ENCODE data around the gene MAST2. TPM values are rescaled to one million over a fixed set of nuclear protein-coding genes. Genes with fewer than 3 reads are reported as not detected.
"Not testable (repeated sequence)": the region's sequence is repeated elsewhere in the genome, so short reads cannot be mapped to it uniquely, and the experiment has no call there.

Gene MAST2
- total RNA-seq, 5 donors from 2014 or later (not counting 1 experiment from before 2014, with no cell fraction given): 7.4 to 9.7 (median 7.6) TPM

DNA sequence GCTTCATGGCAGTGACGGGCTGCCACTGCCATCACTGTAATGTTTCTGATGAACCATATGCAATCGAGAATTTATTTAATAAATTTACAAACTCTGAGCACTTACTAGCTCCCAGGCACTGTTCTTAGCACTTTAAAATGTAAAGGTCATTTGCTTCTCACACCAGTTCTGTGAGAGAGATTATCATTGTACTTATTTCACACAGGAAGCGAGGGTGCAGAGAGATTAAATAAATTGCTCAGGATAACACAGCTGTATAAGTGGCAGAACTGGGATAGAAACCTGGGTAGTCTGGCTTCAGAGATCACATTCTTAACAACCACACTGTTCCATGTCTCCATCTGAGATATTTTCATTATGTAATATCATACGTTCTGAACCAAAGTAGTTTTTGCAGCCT is 119.9 kb downstream of the MAST2 start:
- ChIA-PET POLR2A (no interaction called here), CTCF (no interaction called here)
- H3K4me1 Mint-ChIP-seq: peaks cover 0 to 3% (median 0%) of the 10 kb centered on the region in 3 donors
- no peaks in the 10 kb centered on the region for H3K9me3 ChIP-seq
- H3K36me3 Mint-ChIP-seq: peaks cover 2% of the 10 kb centered on the region
- H3K27me3 ChIP-seq (replicated peaks in 1 of 2; ENCODE audit: control insufficient read depth in 2 of 2, extremely low read depth in 1 of 2, insufficient read depth in 2 of 2, low read length in 1 of 2): no peaks in the 10 kb centered on the region
- H3K36me3 ChIP-seq (ENCODE audit: control insufficient read depth in 2 of 2, extremely low read depth in 1 of 2, insufficient read depth in 1 of 2, low read length in 1 of 2): no peaks in the 10 kb centered on the region
- no peaks in the 10 kb centered on the region for H3K9me3 Mint-ChIP-seq
- H3K27me3 Mint-ChIP-seq: no peaks in the 10 kb centered on the region
- ATAC-seq (replicated peaks in 1 of 4): no peak
- H3K27ac ChIP-seq (ENCODE audit: low read length): no peak overlapping the region
- no peak overlapping the region for H3K4me3 Mint-ChIP-seq
- DNase-seq: no peak
- 86% methylated on average over 1 of the region's 4 CpGs for WGBS (ENCODE audit: insufficient coverage)
- no peaks in the 10 kb centered on the region for H3K4me1 ChIP-seq (ENCODE audit: control insufficient read depth in 1 of 2, extremely low read depth in 1 of 2, insufficient read depth in 2 of 2, low read length in 2 of 2)
- no peak overlapping the region for H3K27ac Mint-ChIP-seq
- no peak overlapping the region for H3K4me3 ChIP-seq (ENCODE audit: control insufficient read depth in 1 of 2, extremely low read depth in 1 of 2, low read length in 1 of 2)

DNA sequence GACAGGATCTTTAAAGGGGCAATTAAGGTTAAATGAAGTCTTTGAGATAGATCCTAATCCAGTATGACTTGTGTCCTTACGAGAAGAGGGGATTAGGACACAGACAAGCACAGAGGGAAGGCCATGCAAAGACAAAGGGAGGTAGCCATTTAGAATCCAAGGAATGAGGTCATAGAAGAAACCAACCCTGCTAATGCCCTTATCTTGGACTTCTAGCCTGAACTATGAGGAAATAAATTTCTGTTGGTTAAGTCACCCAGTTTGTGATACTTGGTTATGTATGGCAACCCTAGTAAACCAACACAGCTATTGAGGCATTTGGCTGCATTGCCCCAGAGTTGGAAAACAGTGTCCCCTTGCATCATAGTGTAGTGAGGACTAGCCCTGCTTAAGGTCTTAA is 121.3 kb downstream of the MAST2 start:
- DNase-seq (no peak), ATAC-seq (replicated peaks in 1 of 4) (no peak)
- H3K9me3 ChIP-seq: no peaks in the 10 kb centered on the region
- H3K36me3 ChIP-seq (ENCODE audit: control insufficient read depth in 2 of 2, extremely low read depth in 1 of 2, insufficient read depth in 1 of 2, low read length in 1 of 2): no peaks in the 10 kb centered on the region
- no CpG with 5 or more reads among the region's 1 CpG for WGBS (ENCODE audit: insufficient coverage)
- H3K4me1 ChIP-seq (ENCODE audit: control insufficient read depth in 1 of 2, extremely low read depth in 1 of 2, insufficient read depth in 2 of 2, low read length in 2 of 2): peaks cover 0 to 3% of the 10 kb centered on the region in 2 experiments
- H3K4me3 ChIP-seq (ENCODE audit: control insufficient read depth in 1 of 2, extremely low read depth in 1 of 2, low read length in 1 of 2): no peak overlapping the region
- ChIA-PET POLR2A (no interaction called here), CTCF (no interaction called here)
- H3K27ac ChIP-seq (ENCODE audit: low read length): no peak overlapping the region
- Mint-ChIP-seq H3K27ac (no peak overlapping the region), H3K4me1 (peaks cover 0 to 12% (median 7%) of the 10 kb centered on the region in 3 donors), H3K9me3 (no peaks in the 10 kb centered on the region), H3K4me3 (no peak overlapping the region), H3K27me3 (no peaks in the 10 kb centered on the region), H3K36me3 (peaks cover 2% of the 10 kb centered on the region)
- no peaks in the 10 kb centered on the region for H3K27me3 ChIP-seq (replicated peaks in 1 of 2; ENCODE audit: control insufficient read depth in 2 of 2, extremely low read depth in 1 of 2, insufficient read depth in 2 of 2, low read length in 1 of 2)

GRCh38 chr1:45925728-45926287 is 122.4 kb downstream of the MAST2 start:
- H3K4me1 ChIP-seq (ENCODE audit: control insufficient read depth in 1 of 2, extremely low read depth in 1 of 2, insufficient read depth in 2 of 2, low read length in 2 of 2): peaks cover 0 to 3% of the 10 kb centered on the region in 2 experiments
- no peaks in the 10 kb centered on the region for H3K27me3 ChIP-seq (replicated peaks in 1 of 2; ENCODE audit: control insufficient read depth in 2 of 2, extremely low read depth in 1 of 2, insufficient read depth in 2 of 2, low read length in 1 of 2)
- Mint-ChIP-seq H3K36me3 (peaks cover 2% of the 10 kb centered on the region), H3K4me1 (peaks cover 0 to 12% (median 7%) of the 10 kb centered on the region in 3 donors), H3K9me3 (no peaks in the 10 kb centered on the region), H3K27ac (no peak overlapping the region), H3K4me3 (no peak overlapping the region), H3K27me3 (no peaks in the 10 kb centered on the region)
- H3K36me3 ChIP-seq (ENCODE audit: control insufficient read depth in 2 of 2, extremely low read depth in 1 of 2, insufficient read depth in 1 of 2, low read length in 1 of 2): no peaks in the 10 kb centered on the region
- ATAC-seq (replicated peaks in 1 of 4) (no peak), DNase-seq (no peak)
- no peaks in the 10 kb centered on the region for H3K9me3 ChIP-seq
- ChIA-PET CTCF (no interaction called here), POLR2A (no interaction called here)
- WGBS (ENCODE audit: insufficient coverage): 100% methylated on average over 1 of the region's 2 CpGs
- no peak overlapping the region for H3K27ac ChIP-seq (ENCODE audit: low read length)
- H3K4me3 ChIP-seq (ENCODE audit: control insufficient read depth in 1 of 2, extremely low read depth in 1 of 2, low read length in 1 of 2): no peak overlapping the region

GRCh38 chr1:45926330-45926729 is 122.9 kb downstream of the MAST2 start:
- CTCF ChIA-PET: no interaction called here
- Mint-ChIP-seq H3K27me3 (no peaks in the 10 kb centered on the region), H3K36me3 (peaks cover 2% of the 10 kb centered on the region), H3K4me3 (no peak overlapping the region), H3K9me3 (no peaks in the 10 kb centered on the region), H3K27ac (no peak overlapping the region), H3K4me1 (peaks cover 0 to 12% (median 7%) of the 10 kb centered on the region in 3 donors)
- no peak overlapping the region for H3K27ac ChIP-seq (ENCODE audit: low read length)
- WGBS (ENCODE audit: insufficient coverage): no CpG with 5 or more reads among the region's 2 CpGs
- no peaks in the 10 kb centered on the region for H3K36me3 ChIP-seq (ENCODE audit: control insufficient read depth in 2 of 2, extremely low read depth in 1 of 2, insufficient read depth in 1 of 2, low read length in 1 of 2)
- no peaks in the 10 kb centered on the region for H3K9me3 ChIP-seq
- H3K27me3 ChIP-seq (replicated peaks in 1 of 2; ENCODE audit: control insufficient read depth in 2 of 2, extremely low read depth in 1 of 2, insufficient read depth in 2 of 2, low read length in 1 of 2): no peaks in the 10 kb centered on the region
- DNase-seq: no peak
- H3K4me3 ChIP-seq (ENCODE audit: control insufficient read depth in 1 of 2, extremely low read depth in 1 of 2, low read length in 1 of 2): no peak overlapping the region
- H3K4me1 ChIP-seq (ENCODE audit: control insufficient read depth in 1 of 2, extremely low read depth in 1 of 2, insufficient read depth in 2 of 2, low read length in 2 of 2): peaks cover 0 to 3% of the 10 kb centered on the region in 2 experiments
- POLR2A ChIA-PET: no interaction called here
- ATAC-seq (replicated peaks in 1 of 4): no peak

DNA sequence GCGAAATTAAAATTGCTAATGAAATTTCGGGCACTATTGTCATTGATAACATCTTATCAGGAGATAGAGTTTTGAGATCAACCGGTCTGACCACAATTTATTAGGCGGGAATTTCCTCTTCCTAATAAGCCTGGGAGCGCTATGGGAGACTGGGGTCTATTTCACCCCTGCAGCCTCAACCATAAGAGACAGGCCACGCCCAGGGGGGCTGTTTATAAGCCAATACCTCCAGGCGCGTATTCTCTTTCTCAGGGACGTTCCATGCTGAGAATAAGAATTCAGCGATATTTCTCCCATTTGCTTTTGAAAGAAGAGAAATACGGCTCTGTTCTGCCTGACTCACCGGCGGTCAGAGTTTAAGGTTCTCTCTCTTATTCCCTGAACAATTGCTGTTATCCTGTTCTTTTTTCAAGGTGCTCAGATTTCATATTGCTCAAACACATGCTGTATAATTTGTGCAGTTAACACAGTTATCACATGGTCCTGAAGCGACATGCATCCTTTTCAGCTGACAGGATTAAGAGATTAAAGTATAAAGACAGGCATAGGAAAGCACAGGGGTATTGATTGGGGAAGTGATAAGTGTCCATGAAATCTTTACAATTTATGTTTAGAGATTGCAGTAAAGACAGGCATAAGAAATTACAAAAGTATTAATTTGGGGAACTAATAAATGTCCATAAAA is 124.0 kb downstream of the MAST2 start:
- DNase-seq; CTCF ChIA-PET; H3K27me3 Mint-ChIP-seq; ATAC-seq (replicated peaks in 1 of 4); H3K27ac Mint-ChIP-seq; H3K27ac ChIP-seq (ENCODE audit: low read length); H3K4me3 ChIP-seq (ENCODE audit: control insufficient read depth in 1 of 2, extremely low read depth in 1 of 2, low read length in 1 of 2); H3K9me3 Mint-ChIP-seq; POLR2A ChIA-PET; H3K4me3 Mint-ChIP-seq; H3K36me3 ChIP-seq (ENCODE audit: control insufficient read depth in 2 of 2, extremely low read depth in 1 of 2, insufficient read depth in 1 of 2, low read length in 1 of 2); H3K27me3 ChIP-seq (replicated peaks in 1 of 2; ENCODE audit: control insufficient read depth in 2 of 2, extremely low read depth in 1 of 2, insufficient read depth in 2 of 2, low read length in 1 of 2); H3K4me1 ChIP-seq (ENCODE audit: control insufficient read depth in 1 of 2, extremely low read depth in 1 of 2, insufficient read depth in 2 of 2, low read length in 2 of 2); H3K36me3 Mint-ChIP-seq; H3K9me3 ChIP-seq: not testable (repeated sequence)
- peaks cover 0 to 12% (median 7%) of the 10 kb centered on the region in 3 donors for H3K4me1 Mint-ChIP-seq
- WGBS (ENCODE audit: insufficient coverage): 92% methylated on average over 4 of the region's 14 CpGs

DNA sequence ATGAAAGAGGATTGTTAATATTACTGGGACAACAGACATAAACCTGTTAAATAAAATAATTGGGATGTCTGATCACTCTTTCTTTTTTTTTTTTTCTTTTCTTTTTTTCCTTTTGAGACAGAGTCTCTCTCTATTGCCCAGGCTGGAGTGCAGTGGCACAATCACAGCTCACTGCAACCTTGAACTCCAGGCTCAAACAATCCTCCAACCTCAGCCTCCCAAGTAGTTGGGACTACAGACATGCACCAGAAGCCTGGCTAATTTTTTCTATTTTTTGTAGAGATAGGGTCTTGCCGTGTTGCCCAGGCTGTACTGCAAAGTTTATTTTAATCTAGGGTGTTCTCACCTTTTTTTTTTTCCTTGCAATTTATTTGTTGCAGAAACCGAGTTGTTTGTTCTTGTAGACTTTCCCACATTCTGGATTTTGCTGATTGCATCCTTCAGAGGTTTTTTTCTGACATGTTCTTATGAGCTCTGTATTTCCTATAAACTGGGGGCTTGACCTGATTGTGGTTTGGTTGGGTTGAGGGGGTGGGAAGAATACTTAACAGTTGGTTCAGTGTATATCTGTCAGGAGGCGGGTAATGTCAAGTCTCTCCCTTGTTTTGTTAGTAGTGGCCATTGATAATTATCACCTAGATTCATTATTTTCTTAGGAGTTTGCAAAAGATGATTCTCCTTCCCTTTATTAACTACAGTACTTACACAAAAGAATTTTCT is 125.2 kb downstream of the MAST2 start:
- no peaks in the 10 kb centered on the region for H3K36me3 Mint-ChIP-seq

More for the DNA sequence above, 125.2 kb downstream of the MAST2 start:
- ATAC-seq (replicated peaks in 1 of 4) (no peak), DNase-seq (no peak)
- Mint-ChIP-seq H3K9me3 (no peaks in the 10 kb centered on the region), H3K4me1 (peaks cover 0 to 12% (median 7%) of the 10 kb centered on the region in 3 donors), H3K4me3 (no peak overlapping the region), H3K27ac (no peak overlapping the region), H3K27me3 (no peaks in the 10 kb centered on the region)
- CTCF ChIA-PET: interaction anchor here in 1 of 2 donors (0.5 kb wide), 1 partner anchor 572 kb away, joined by 5 read pairs; no protein-coding TSS in a partner anchor
- Histone ChIP-seq H3K27ac (ENCODE audit: low read length) (no peak overlapping the region), H3K27me3 (replicated peaks in 1 of 2; ENCODE audit: control insufficient read depth in 2 of 2, extremely low read depth in 1 of 2, insufficient read depth in 2 of 2, low read length in 1 of 2) (no peaks in the 10 kb centered on the region), H3K4me3 (ENCODE audit: control insufficient read depth in 1 of 2, extremely low read depth in 1 of 2, low read length in 1 of 2) (no peak overlapping the region), H3K36me3 (ENCODE audit: control insufficient read depth in 2 of 2, extremely low read depth in 1 of 2, insufficient read depth in 1 of 2, low read length in 1 of 2) (no peaks in the 10 kb centered on the region), H3K4me1 (ENCODE audit: control insufficient read depth in 1 of 2, extremely low read depth in 1 of 2, insufficient read depth in 2 of 2, low read length in 2 of 2) (peaks cover 0 to 3% of the 10 kb centered on the region in 2 experiments), H3K9me3 (no peaks in the 10 kb centered on the region)
- POLR2A ChIA-PET: no interaction called here
- WGBS (ENCODE audit: insufficient coverage): no CpG with 5 or more reads among the region's 3 CpGs

Data from T-cell (primary cell).